GM23248 (cell line): ENCODE data around the gene CCDC17. TPM values are rescaled to one million over a fixed set of nuclear protein-coding genes. Genes with fewer than 3 reads are reported as not detected.

Experiments used
- DNase-seq: peaks from one replicate; pipeline ENCODE4 v3.0.0-alpha.2; 2015
- H2AFZ ChIP-seq: fragments of 200-600 bp; sonication (generic); 2 replicates; pipeline ENCODE4 v1.6.1; 2016; ENCODE audit warnings: antibody characterized with exemption
- H3F3A ChIP-seq: fragments of 200-600 bp; sonication (generic); 2 replicates; pipeline ENCODE4 v1.6.1; 2016; ENCODE audit warnings: mild to moderate bottlenecking, antibody characterized with exemption, mixed run types; ENCODE audit not compliant: insufficient read depth
- H3K27ac ChIP-seq: fragments of 200-600 bp; sonication (generic); 2 replicates; pipeline ENCODE4 v1.5.1; 2016; ENCODE audit warnings: mild to moderate bottlenecking
- H3K27me3 ChIP-seq: fragments of 200-600 bp; sonication (generic); replicated peaks from 2 replicates; pipeline ENCODE4 v1.6.1; 2016; ENCODE audit warnings: mild to moderate bottlenecking; ENCODE audit not compliant: insufficient read depth
- H3K36me3 ChIP-seq: fragments of 200-600 bp; sonication (generic); 2 replicates; pipeline ENCODE4 v1.6.1; 2016; ENCODE audit warnings: low read depth, mild to moderate bottlenecking
- H3K4me1 ChIP-seq: fragments of 200-600 bp; sonication (generic); 2 replicates; pipeline ENCODE4 v1.6.1; 2016; ENCODE audit warnings: mild to moderate bottlenecking; ENCODE audit not compliant: insufficient read depth
- H3K4me2 ChIP-seq: fragments of 200-600 bp; sonication (generic); one replicate; pipeline ENCODE4 v1.6.1; 2016; ENCODE audit warnings: mild to moderate bottlenecking; ENCODE audit not compliant: unreplicated experiment
- H3K4me3 ChIP-seq: fragments of 200-600 bp; sonication (generic); 2 replicates; pipeline ENCODE4 v1.5.1; 2016; ENCODE audit warnings: mild to moderate bottlenecking
- H3K79me2 ChIP-seq: fragments of 200-600 bp; sonication (generic); 2 replicates; pipeline ENCODE4 v1.6.1; 2016; ENCODE audit warnings: mild to moderate bottlenecking; ENCODE audit not compliant: insufficient read depth
- H3K9ac ChIP-seq: fragments of 200-600 bp; sonication (generic); 2 replicates; pipeline ENCODE4 v1.6.1; 2016; ENCODE audit warnings: mild to moderate bottlenecking
- H3K9me2 ChIP-seq: fragments of 200-600 bp; sonication (generic); 2 replicates; pipeline ENCODE4 v1.6.1; 2016; ENCODE audit warnings: mixed run types, mild to moderate bottlenecking, moderate library complexity; ENCODE audit not compliant: insufficient read depth
- H3K9me3 ChIP-seq: fragments of 200-600 bp; sonication (generic); one replicate; pipeline ENCODE4 v1.6.1; 2017; ENCODE audit warnings: low read depth
- H4K20me1 ChIP-seq: fragments of 200-600 bp; sonication (generic); 2 replicates; pipeline ENCODE4 v1.6.0; 2016; ENCODE audit not compliant: insufficient read depth
- EZH2 ChIP-seq: fragments of 200-600 bp; sonication (generic); IDR thresholded peaks from 2 replicates; pipeline ENCODE4 v1.6.1; 2018; ENCODE audit warnings: antibody characterized with exemption, mild to moderate bottlenecking; ENCODE audit not compliant: insufficient read depth, poor library complexity, severe bottlenecking
- EZH2phosphoT487 ChIP-seq: fragments of 200-600 bp; sonication (generic); IDR thresholded peaks from 2 replicates; pipeline ENCODE4 v1.6.1; 2018; ENCODE audit warnings: antibody characterized with exemption, moderate library complexity, mild to moderate bottlenecking, low read depth; ENCODE audit not compliant: insufficient read depth
- WGBS, 2 experiments: methylation state at CpG; one replicate each; pipeline ENCODE4 v1.1.6; 2015 to 2017; ENCODE audit warnings: low lambda C conversion rate in 2 of 2, low coverage in 1 of 2; ENCODE audit errors: missing lambda C conversion rate in 2 of 2; 5-methylcytosine and 5-hydroxymethylcytosine counted together
- in situ Hi-C: fragments of 300-500 bp; cut with MboI; formaldehyde crosslinking; loops from 2 replicates; pipeline ENCODE4 v1.15.0; 2020
- polyA plus RNA-seq: library from polyadenylated mRNA; unstranded; fragments of >200 nt; fragmentation: Nextera tagmentation; extraction: Ambion mirVana; gene quantifications from 2 replicates; pipeline ENCODE4 v1.2.1, GENCODE V29; 2016
- total RNA-seq: library from RNA; depleted of rRNA; stranded (reverse); fragments of >200 nt; shearing (Covaris generic); gene quantifications from 2 replicates; pipeline ENCODE4 v1.2.3, GENCODE V29; 2014

CCDC17 gene
- total and polyA plus RNA-seq, 2 experiments from 2014 or later: 0.25 to 1.4 TPM

GRCh38 chr1:45630429-45630828 is 6.6 kb upstream of the CCDC17 start:
- Histone ChIP-seq H3K4me2 (no peak overlapping the region), H3K9me3 (no peaks in the 10 kb centered on the region), H3K27me3 (no peaks in the 10 kb centered on the region), H3K4me1 (no peaks in the 10 kb centered on the region), H3K36me3 (peaks cover 73% of the 10 kb centered on the region), H2AFZ (no peak overlapping the region), H3K27ac (no peak overlapping the region), H3K4me3 (no peak overlapping the region), H3K9ac (no peak overlapping the region), H3K9me2 (no peaks in the 10 kb centered on the region), H4K20me1 (no peaks in the 10 kb centered on the region), H3F3A (peaks cover 9% of the 10 kb centered on the region), H3K79me2 (no peaks in the 10 kb centered on the region)
- 100% methylated on average over 1 of the region's 1 CpG for WGBS, 2 experiments
- DNase-seq: no peak
- in situ Hi-C loops: no loop called here
- no peak for TF ChIP-seq EZH2
- TF ChIP-seq EZH2phosphoT487: no peak

- no peaks in the 10 kb centered on the region for H3K79me2 ChIP-seq
- H3K4me1 ChIP-seq: no peaks in the 10 kb centered on the region
- no peak overlapping the region for H3K27ac ChIP-seq
- no peak overlapping the region for H3K9ac ChIP-seq
- H2AFZ ChIP-seq: no peak overlapping the region
- no peaks in the 10 kb centered on the region for H3K27me3 ChIP-seq
- no peaks in the 10 kb centered on the region for H4K20me1 ChIP-seq
- TF ChIP-seq EZH2: no peak
- TF ChIP-seq EZH2phosphoT487: no peak
- H3K9me3 ChIP-seq: no peaks in the 10 kb centered on the region
- in situ Hi-C loops: no loop called here
- DNase-seq: no peak
- no peaks in the 10 kb centered on the region for H3K9me2 ChIP-seq
- H3K4me2 ChIP-seq: no peak overlapping the region
- peaks cover 66% of the 10 kb centered on the region for H3K36me3 ChIP-seq
- H3F3A ChIP-seq: peaks cover 11% of the 10 kb centered on the region
- no peak overlapping the region for H3K4me3 ChIP-seq
Observed at GRCh38 chr1:45629035-45629434, 5.2 kb upstream of the CCDC17 start.

- no peaks in the 10 kb centered on the region for H4K20me1 ChIP-seq
- H3K9me3 ChIP-seq: no peaks in the 10 kb centered on the region
- in situ Hi-C loops: no loop called here
- no peaks in the 10 kb centered on the region for H3K27me3 ChIP-seq
- 40 to 48% methylated on average over 73 to 74 of the region's 78 CpGs for WGBS, 2 experiments
- H3K9me2 ChIP-seq: no peaks in the 10 kb centered on the region
- H2AFZ ChIP-seq: no peak overlapping the region
- no peaks in the 10 kb centered on the region for H3K79me2 ChIP-seq
- no peak overlapping the region for H3K4me3 ChIP-seq
- H3K4me1 ChIP-seq: no peaks in the 10 kb centered on the region
- no peak overlapping the region for H3K4me2 ChIP-seq
- DNase-seq: no peak
- no peak for TF ChIP-seq EZH2
- TF ChIP-seq EZH2phosphoT487: no peak
- peaks cover 19% of the 10 kb centered on the region for H3F3A ChIP-seq
- peaks cover 9% of the 10 kb centered on the region for H3K36me3 ChIP-seq
- no peak overlapping the region for H3K9ac ChIP-seq
- H3K27ac ChIP-seq: no peak overlapping the region
Observed at GRCh38 chr1:45622524-45623394, 1.1 kb downstream of the CCDC17 start.

GRCh38 chr1:45621895-45622523 is 1.8 kb downstream of the CCDC17 start:
- no peaks in the 10 kb centered on the region for H3K27me3 ChIP-seq
- in situ Hi-C loops: no loop called here
- H3K79me2 ChIP-seq: no peaks in the 10 kb centered on the region
- H3K27ac ChIP-seq: no peak overlapping the region
- H4K20me1 ChIP-seq: no peaks in the 10 kb centered on the region
- peaks cover 6% of the 10 kb centered on the region for H3K36me3 ChIP-seq
- no peak overlapping the region for H3K4me2 ChIP-seq
- TF ChIP-seq EZH2phosphoT487: no peak
- no peak for TF ChIP-seq EZH2
- no peak overlapping the region for H2AFZ ChIP-seq
- peaks cover 14% of the 10 kb centered on the region for H3F3A ChIP-seq
- H3K4me1 ChIP-seq: no peaks in the 10 kb centered on the region
- H3K9me3 ChIP-seq: no peaks in the 10 kb centered on the region
- WGBS, 2 experiments: 58 to 70% methylated on average over 16 to 18 of the region's 18 CpGs
- H3K9me2 ChIP-seq: no peaks in the 10 kb centered on the region
- no peak for DNase-seq
- no peak overlapping the region for H3K4me3 ChIP-seq
- H3K9ac ChIP-seq: no peak overlapping the region

DNA sequence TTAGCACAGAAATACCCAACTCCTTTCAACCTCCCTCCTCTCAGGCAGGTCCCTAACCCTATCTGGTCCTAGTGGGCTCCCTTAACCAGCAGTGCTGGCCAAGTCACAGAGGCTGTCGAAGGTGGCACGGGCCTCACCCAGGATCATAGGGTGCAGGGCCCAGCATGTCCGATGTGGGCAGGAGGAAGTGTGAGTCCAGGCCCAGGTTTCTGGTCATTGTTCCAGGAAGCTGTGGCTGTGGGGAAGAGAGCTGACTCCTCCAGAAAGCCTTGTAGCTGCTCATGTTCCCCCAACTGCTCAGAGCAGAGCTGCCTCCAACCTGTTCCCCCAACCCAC is 2.4 kb downstream of the CCDC17 start:
- no peaks in the 10 kb centered on the region for H3K27me3 ChIP-seq
- H3K36me3 ChIP-seq: peaks cover 10% of the 10 kb centered on the region
- DNase-seq: no peak
- H3K9me2 ChIP-seq: no peaks in the 10 kb centered on the region
- no peak overlapping the region for H3K4me2 ChIP-seq
- no peaks in the 10 kb centered on the region for H4K20me1 ChIP-seq
- H3K27ac ChIP-seq: no peak overlapping the region
- no peaks in the 10 kb centered on the region for H3K9me3 ChIP-seq
- no peak overlapping the region for H2AFZ ChIP-seq
- peaks cover 14% of the 10 kb centered on the region for H3F3A ChIP-seq
- no peak overlapping the region for H3K4me3 ChIP-seq
- no peaks in the 10 kb centered on the region for H3K4me1 ChIP-seq
- whole genome bisulfite sequencing, 2 experiments: 64 to 74% methylated on average over 3 of the region's 3 CpGs
- H3K9ac ChIP-seq: no peak overlapping the region
- in situ Hi-C loops: no loop called here
- TF ChIP-seq EZH2 (no peak), EZH2phosphoT487 (no peak)
- H3K79me2 ChIP-seq: no peaks in the 10 kb centered on the region
